ENCODE measurements around the gene MNT.

MNT gene

GRCh38 chr17:2387086-2388019, 13.5 kb downstream of the MNT start:
- no peak for TF ChIP-seq CTCF (IDR thresholded peaks at IDR 0.05; ENCODE audit: low read depth, low read length, missing control alignments)
- no peak overlapping the region for H3K4me3 ChIP-seq (replicated peaks; ENCODE audit: low read depth, low read length)
- DNase-seq (ENCODE audit: extremely low read depth, low read depth): no peak

DNA sequence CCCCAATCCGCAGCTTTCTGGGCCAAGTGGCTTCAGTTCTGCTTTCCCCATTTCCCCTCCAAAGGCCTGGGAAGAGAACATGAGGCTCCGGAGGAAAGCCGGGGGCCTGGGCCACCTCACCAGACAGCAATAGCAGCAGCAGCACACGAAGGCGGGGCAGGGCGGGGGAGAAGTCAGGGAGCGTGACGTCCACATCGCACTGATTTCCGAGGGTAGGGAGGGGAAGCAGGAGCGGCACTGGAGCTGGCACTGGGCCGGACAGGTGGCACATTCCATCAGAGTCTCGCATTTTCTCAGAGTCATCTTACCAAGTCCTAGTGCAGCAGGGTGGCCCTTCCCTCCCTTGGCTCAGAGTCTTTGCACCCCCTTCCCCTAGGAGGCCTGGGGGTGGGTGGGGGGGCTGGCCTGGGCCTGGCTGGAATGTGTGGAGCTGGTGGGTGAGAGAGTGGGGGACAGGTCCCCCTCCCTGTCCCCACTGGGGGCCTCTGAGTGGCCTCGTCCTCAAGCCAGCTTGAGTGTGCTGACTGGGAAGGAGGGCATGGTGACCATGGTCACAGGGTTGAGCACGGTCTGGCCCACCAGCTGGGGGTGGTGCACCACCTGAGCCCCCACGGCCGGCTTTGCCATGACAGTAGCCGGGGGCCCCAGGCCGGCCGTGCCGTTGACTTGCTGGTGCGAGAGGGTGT, 14.3 kb downstream of the MNT start:
- TF ChIP-seq CTCF (IDR thresholded peaks at IDR 0.05; ENCODE audit: low read depth, low read length, missing control alignments): no peak
- no peak for DNase-seq (ENCODE audit: extremely low read depth, low read depth)

DNA sequence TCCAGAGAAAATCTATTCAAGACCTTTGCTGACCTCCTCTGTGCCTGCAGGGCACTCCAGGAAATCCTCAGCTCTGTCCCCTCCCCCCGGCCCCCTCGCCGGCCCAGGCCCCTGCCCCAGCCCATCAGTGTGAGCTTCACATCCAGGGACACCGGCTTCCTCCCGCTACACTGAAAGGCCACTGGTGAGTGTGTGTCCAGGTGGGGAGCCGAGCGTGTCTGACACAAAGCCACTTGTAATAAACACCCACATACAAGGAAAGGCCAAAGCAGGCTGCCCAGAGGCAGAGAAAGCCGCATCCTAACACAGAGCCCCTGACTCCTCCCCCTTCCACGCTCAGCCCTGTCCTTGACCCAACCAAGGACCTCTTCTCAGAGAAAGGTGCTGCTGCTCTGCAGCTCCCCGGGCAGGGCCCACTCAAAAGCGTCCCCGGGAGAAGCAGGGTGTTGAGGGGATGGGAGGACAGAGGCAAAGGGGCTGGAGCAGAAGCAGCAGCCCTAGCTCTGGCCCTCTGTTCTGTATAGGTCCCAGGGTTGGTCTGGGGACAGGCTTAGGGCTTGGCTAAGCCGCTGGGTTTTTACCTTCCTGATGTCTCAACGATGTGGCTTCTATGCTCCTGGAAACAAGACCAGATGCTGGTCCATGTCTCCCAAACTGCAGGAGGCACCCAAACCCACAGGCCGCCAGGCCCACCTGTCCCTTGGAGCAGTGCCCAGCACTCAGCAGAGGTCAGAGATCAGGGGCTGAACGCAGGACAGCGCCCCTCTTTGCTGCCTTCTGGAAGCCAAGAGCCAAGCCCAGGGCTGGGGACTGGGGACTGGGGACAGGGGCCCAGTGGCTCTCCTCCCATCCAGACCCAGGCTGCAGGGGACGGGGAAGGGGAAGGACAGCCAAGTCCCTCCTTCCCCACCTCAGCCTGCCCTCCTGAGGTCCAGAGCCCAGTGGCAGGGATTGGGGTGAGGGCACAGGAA, 15.3 kb downstream of the MNT start:
- TF ChIP-seq CTCF (IDR thresholded peaks at IDR 0.05; ENCODE audit: low read depth, low read length, missing control alignments): no peak
- H3K4me3 ChIP-seq (replicated peaks; ENCODE audit: low read depth, low read length): no peak overlapping the region
- DNase-seq (ENCODE audit: extremely low read depth, low read depth): no peak

More for the DNA sequence above, 14.3 kb downstream of the MNT start:
- no peak overlapping the region for H3K4me3 ChIP-seq (replicated peaks; ENCODE audit: low read depth, low read length)

DNA sequence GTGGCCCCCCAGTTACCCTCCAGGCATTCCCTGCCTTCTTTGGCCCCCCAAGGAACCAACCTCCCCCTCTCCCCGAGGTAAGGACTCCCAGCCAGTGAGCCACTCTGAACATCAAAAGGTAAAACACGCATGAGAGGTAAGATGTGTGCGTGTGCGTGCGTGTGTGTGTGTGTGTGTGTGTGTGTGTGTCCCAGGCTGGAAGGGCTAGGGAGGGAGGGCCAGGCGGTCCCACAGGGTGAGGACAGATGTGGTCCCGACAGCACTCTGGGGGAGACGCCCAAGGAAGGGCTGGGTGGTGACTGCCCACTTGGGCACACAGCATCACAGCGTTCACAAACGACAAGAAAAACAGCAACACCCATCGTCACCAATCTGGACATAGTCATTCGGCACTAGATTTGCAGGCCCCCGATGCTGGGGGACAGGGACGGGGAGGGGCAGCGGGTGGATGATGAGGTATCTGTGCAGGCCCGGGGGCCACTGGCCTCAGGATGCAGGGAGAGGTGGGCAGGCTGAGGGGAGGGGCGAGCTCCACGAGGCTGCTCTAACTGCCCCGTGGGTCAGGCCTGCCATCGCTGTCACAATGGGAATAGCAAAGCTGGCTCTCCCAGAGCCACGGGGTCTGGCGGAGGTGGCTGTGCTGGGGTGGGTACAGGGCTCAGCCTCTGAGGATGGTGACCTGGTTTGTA, 16.3 kb downstream of the MNT start:
- no peak for TF ChIP-seq CTCF (IDR thresholded peaks at IDR 0.05; ENCODE audit: low read depth, low read length, missing control alignments)
- DNase-seq (ENCODE audit: extremely low read depth, low read depth): no peak
- H3K4me3 ChIP-seq (replicated peaks; ENCODE audit: low read depth, low read length): no peak overlapping the region

- no peak for DNase-seq (ENCODE audit: extremely low read depth, low read depth)
- H3K4me3 ChIP-seq (replicated peaks; ENCODE audit: low read depth, low read length): no peak overlapping the region
- TF ChIP-seq CTCF (IDR thresholded peaks at IDR 0.05; ENCODE audit: low read depth, low read length, missing control alignments): no peak
Measured at GRCh38 chr17:2383628-2384167, 17.2 kb downstream of the MNT start.

All from HFF-Myc (cell line).